HCT116 (cell line): Measurements from ENCODE around the gene GRIP2. TPM values are rescaled to one million over a fixed set of nuclear protein-coding genes. Genes with fewer than 3 reads are reported as not detected.

Experiments used
- ATAC-seq: fragments of 200-7000 bp; cut with Tn5 transposase; 2 replicates; pipeline ENCODE4 v1.9.1; 2020; ENCODE audit warnings: mild to moderate bottlenecking, moderate library complexity
- BruUV-seq: library from RNA; stranded (reverse); fragments of 400-500 nt; replicated peaks from 2 replicates; lab custom pipeline; 2021; lab: Mats Ljungman, UMichigan
- CTCF ChIA-PET: fragments of 300-600 bp; sonication (Branson Sonifier 250); formaldehyde crosslinking; loops from one replicate; lab custom pipeline; 2021; ENCODE audit warnings: antibody characterized with exemption; lab: Charles Lee
- POLR2A ChIA-PET: fragments of 300-600, 350-600 bp; sonication (Branson Sonifier 250); formaldehyde crosslinking; loops from one replicate; lab custom pipeline; 2021; ENCODE audit warnings: antibody characterized with exemption; lab: Charles Lee
- RAD21 ChIA-PET, 2 experiments: fragments of 300-600 bp; sonication (Branson Sonifier 250); formaldehyde crosslinking; loops; one replicate each; lab custom pipeline; 2023; ENCODE audit warnings: low total read pairs in 2 of 2; ENCODE audit not compliant: uncharacterized antibody in 2 of 2, unreplicated experiment in 2 of 2, low non-redundant PET in 1 of 2; lab: Charles Lee
- DNase-seq: peaks from one replicate; pipeline ENCODE4 v3.0.0-alpha.2; 2010; ENCODE audit warnings: low read depth, low spot score
- H2AFZ ChIP-seq: fragments of 200-600 bp; shearing (Covaris generic), sonication (generic); 2 replicates; pipeline ENCODE4 v1.6.1; 2017; ENCODE audit warnings: low read depth, mixed run types, mixed read lengths, antibody characterized with exemption, low read length; ENCODE audit not compliant: poor library complexity, severe bottlenecking
- H3K27ac ChIP-seq: 2 replicates; pipeline ENCODE4 v1.5.1; 2012; ENCODE audit warnings: low read depth, low read length
- H3K27me3 ChIP-seq: fragments of 200-600 bp; sonication (generic); 2 replicates; pipeline ENCODE4 v1.6.1; 2016; ENCODE audit warnings: mixed run types, low read length, mixed read lengths; ENCODE audit not compliant: insufficient read depth
- H3K36me3 ChIP-seq, 2 experiments: fragments of 200-500 bp in 1 of 2; fragments of 200-600 bp in 1 of 2; sonication (Bioruptor generic) in 1 of 2; sonication (generic) in 1 of 2; 2 replicates each; pipeline versions ENCODE4 v1.5.1 to v1.6.1; 2014 to 2016; ENCODE audit warnings: low read length in 2 of 2, inconsistent platforms in 1 of 2, mixed read lengths in 1 of 2, mixed run types in 1 of 2; ENCODE audit not compliant: insufficient read depth in 2 of 2, control insufficient read depth in 1 of 2
- H3K4me1 ChIP-seq, 2 experiments: fragments of 200-600 bp in 1 of 2; sonication (generic) in 1 of 2; 2 replicates each; pipeline versions ENCODE4 v1.5.1 to v1.6.1; 2012 to 2017; ENCODE audit warnings: low read length in 2 of 2, inconsistent platforms in 1 of 2, mild to moderate bottlenecking in 1 of 2, mixed read lengths in 1 of 2, mixed run types in 1 of 2, moderate library complexity in 1 of 2; ENCODE audit not compliant: insufficient read depth in 2 of 2, control insufficient read depth in 1 of 2
- H3K4me2 ChIP-seq: fragments of 200-600 bp; sonication (generic); 2 replicates; pipeline ENCODE4 v1.6.1; 2017; ENCODE audit warnings: mixed run types, low read length, mixed read lengths
- H3K4me3 ChIP-seq, 2 experiments: fragments of 200-600 bp in 1 of 2; sonication (generic) in 1 of 2; replicated peaks in 1 of 2; 2 replicates each; pipeline ENCODE4 v1.5.1; 2011 to 2016; ENCODE audit warnings: low read length in 2 of 2, control low read depth in 1 of 2, low read depth in 1 of 2, mild to moderate bottlenecking in 1 of 2, mixed read lengths in 1 of 2, mixed run types in 1 of 2
- H3K79me2 ChIP-seq: fragments of 200-600 bp; sonication (generic); 2 replicates; pipeline ENCODE4 v1.6.1; 2017; ENCODE audit warnings: mild to moderate bottlenecking, mixed run types, low read length, moderate library complexity, mixed read lengths; ENCODE audit not compliant: insufficient read depth
- H3K9ac ChIP-seq: fragments of 200-600 bp; sonication (generic); 2 replicates; pipeline ENCODE4 v1.6.1; 2016; ENCODE audit warnings: low read length, mixed read lengths
- H3K9me2 ChIP-seq: fragments of 200-600 bp; sonication (generic), shearing (Covaris generic); 2 replicates; pipeline ENCODE4 v1.6.1; 2017; ENCODE audit warnings: mixed run types, mild to moderate bottlenecking, moderate library complexity; ENCODE audit not compliant: insufficient read depth
- H3K9me3 ChIP-seq, 2 experiments: fragments of 200-500 bp in 1 of 2; fragments of 200-600 bp in 1 of 2; sonication (Bioruptor generic) in 1 of 2; sonication (generic) in 1 of 2; 2 replicates each; pipeline ENCODE4 v1.6.1; 2014 to 2017; ENCODE audit warnings: low read length in 2 of 2, mixed read lengths in 2 of 2, inconsistent platforms in 1 of 2, low read depth in 1 of 2, mild to moderate bottlenecking in 1 of 2, mixed run types in 1 of 2, moderate library complexity in 1 of 2; ENCODE audit not compliant: control insufficient read depth in 1 of 2, insufficient read depth in 1 of 2
- H4K20me1 ChIP-seq: fragments of 200-600 bp; sonication (generic), shearing (Covaris generic); 2 replicates; pipeline ENCODE4 v1.6.1; 2017; ENCODE audit warnings: mixed run types, mild to moderate bottlenecking, moderate library complexity; ENCODE audit not compliant: insufficient read depth
- EGR1 ChIP-seq: IDR thresholded peaks from 2 replicates; pipeline ENCODE4 v1.6.1; 2012; ENCODE audit warnings: low read depth
- ELF1 ChIP-seq: IDR thresholded peaks from 2 replicates; pipeline ENCODE4 v1.6.1; 2012; ENCODE audit warnings: low read depth, borderline replicate concordance
- EZH2 ChIP-seq: fragments of 200-600 bp; sonication (generic); IDR thresholded peaks from 2 replicates; pipeline ENCODE4 v1.6.1; 2017; ENCODE audit warnings: antibody characterized with exemption, mixed run types
- EZH2phosphoT487 ChIP-seq: fragments of 200-600 bp; IDR thresholded peaks from 2 replicates; pipeline ENCODE4 v1.6.1; 2018; ENCODE audit warnings: antibody characterized with exemption, borderline replicate concordance
- RAD21 ChIP-seq: IDR thresholded peaks from 2 replicates; pipeline ENCODE4 v1.6.1; 2012; ENCODE audit warnings: low read depth, mild to moderate bottlenecking
- TCF7L2 ChIP-seq: IDR thresholded peaks from 2 replicates; pipeline ENCODE4 v1.7.0; 2011; ENCODE audit warnings: borderline replicate concordance, inconsistent platforms; ENCODE audit not compliant: insufficient read depth, insufficient read length; ENCODE audit errors: extremely low read depth
- YY1 ChIP-seq: IDR thresholded peaks from 2 replicates; pipeline ENCODE4 v1.6.1; 2011; ENCODE audit warnings: low read length, low read depth, moderate library complexity, mild to moderate bottlenecking; ENCODE audit not compliant: insufficient replicate concordance; ENCODE audit errors: extremely low read depth
- ZFX ChIP-seq: fragments of 450-650 bp; IDR thresholded peaks from 2 replicates; pipeline ENCODE4 v1.6.1; 2017
- intact Hi-C: fragments of 100-400 bp; cut with micrococcal nuclease; formaldehyde crosslinking; loops from 2 replicates; pipeline ENCODE4 v1.10.0; 2022
- total RNA-seq: library from RNA; stranded (reverse); gene quantifications from one replicate; pipeline ENCODE4 v1.2.1, GENCODE V29; 2021; ENCODE audit not compliant: unreplicated experiment
- TF ChIP-seq, protein P1 (sequence below): IDR thresholded peaks from 2 replicates; pipeline ENCODE4 v1.6.1; 2012; ENCODE audit warnings: low read depth

GRIP2 gene
- total RNA-seq, 1 experiment from 2014 or later: 0.34 TPM

DNA sequence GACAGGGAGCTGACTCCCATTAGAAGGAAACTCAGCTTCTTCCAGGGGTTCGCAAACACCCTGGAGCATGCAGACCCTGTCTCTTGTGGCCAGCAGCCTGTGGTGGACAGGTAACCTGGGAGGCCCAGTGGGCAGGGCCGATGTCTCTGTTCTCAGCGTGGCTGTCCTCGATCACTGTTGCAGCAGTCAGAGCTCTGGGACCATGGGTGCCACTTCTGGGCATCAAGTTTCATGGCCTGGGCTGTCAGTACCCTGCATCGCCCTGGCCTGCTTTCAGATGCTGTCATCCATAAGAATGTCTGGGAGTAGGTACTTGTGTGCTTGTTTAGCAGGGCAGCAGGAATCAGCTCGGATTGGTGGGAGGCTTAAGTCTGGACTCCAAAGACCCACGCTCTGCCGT lies 83.3 kb downstream of the GRIP2 start:
- Histone ChIP-seq H3K27ac (no peak overlapping the region), H3K79me2 (no peaks in the 10 kb centered on the region), H3K9me3 (no peaks in the 10 kb centered on the region), H3K27me3 (no peaks in the 10 kb centered on the region), H3K36me3 (peaks cover 5 to 24% of the 10 kb centered on the region in 2 experiments; a peak in 3 of 4 replicates), H2AFZ (no peak overlapping the region), H3K4me3 (no peak overlapping the region), H3K4me1 (peaks cover 19 to 22% of the 10 kb centered on the region in 2 experiments), H3K4me2 (no peak overlapping the region), H4K20me1 (no peaks in the 10 kb centered on the region), H3K9me2 (no peaks in the 10 kb centered on the region), H3K9ac (no peak overlapping the region)
- RAD21 ChIA-PET: no interaction called here
- TF ChIP-seq RAD21: no peak
- TF ChIP-seq ELF1: no peak
- TF ChIP-seq EGR1: no peak
- no peak for TF ChIP-seq YY1
- TF ChIP-seq EZH2: no peak
- TF ChIP-seq EZH2phosphoT487: no peak
- TF ChIP-seq TCF7L2: no peak
- POLR2A ChIA-PET: no interaction called here
- BruUV-seq: no TSS peak
- CTCF ChIA-PET: no interaction called here
- no peak for ATAC-seq
- intact Hi-C loops: no loop called here
- no peak for DNase-seq

DNA sequence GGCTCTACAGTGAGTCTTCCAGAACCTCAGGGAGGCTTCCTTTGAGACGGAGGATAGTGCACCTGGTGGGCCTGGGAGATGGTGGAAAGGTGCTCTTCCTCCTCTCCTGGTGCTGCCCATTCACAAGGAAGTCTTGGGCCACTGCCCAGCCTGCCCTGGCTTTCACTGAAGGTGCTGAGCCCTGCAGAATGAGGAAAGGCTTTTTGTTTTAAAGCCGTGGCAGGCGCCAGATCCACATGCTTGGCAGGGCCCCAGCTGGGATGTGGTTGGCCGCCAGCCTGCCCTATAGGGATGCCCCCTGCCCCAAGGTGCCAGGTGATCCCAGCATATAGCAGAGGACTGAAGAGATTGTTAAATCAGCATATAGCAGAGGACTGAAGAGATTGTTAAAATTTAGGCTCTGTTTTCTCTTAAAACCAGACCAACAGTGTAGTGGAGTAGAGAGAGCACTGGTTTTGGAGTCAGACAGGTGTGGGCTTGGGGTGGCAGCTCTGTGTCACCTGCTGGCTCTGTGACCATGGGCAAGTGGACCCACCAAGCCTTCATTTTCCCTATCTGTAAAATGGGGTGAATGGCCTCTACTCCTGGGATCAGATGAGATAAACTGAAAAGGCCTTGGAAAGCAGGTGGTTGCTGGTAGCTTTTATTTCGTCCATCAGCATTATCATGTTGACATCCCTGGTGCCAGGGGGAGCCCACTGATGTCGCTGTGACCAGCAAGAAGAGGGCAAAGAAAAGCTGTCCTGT lies 84.4 kb downstream of the GRIP2 start:
- no TSS peak for BruUV-seq
- Histone ChIP-seq H3K27ac (no peak overlapping the region), H3K9me3 (no peaks in the 10 kb centered on the region), H3K36me3 (peaks cover 5 to 24% of the 10 kb centered on the region in 2 experiments; a peak in 3 of 4 replicates), H3K9me2 (no peaks in the 10 kb centered on the region), H3K27me3 (no peaks in the 10 kb centered on the region), H2AFZ (no peak overlapping the region), H3K79me2 (no peaks in the 10 kb centered on the region), H4K20me1 (no peaks in the 10 kb centered on the region), H3K4me2 (no peak overlapping the region), H3K4me1 (peaks cover 23 to 32% of the 10 kb centered on the region in 2 experiments), H3K9ac (no peak overlapping the region), H3K4me3 (no peak overlapping the region)
- RAD21 ChIA-PET: interaction anchor here in 1 of 2 experiments (0.8 kb wide), 1 partner anchor 190 kb away, joined by 3 read pairs; no protein-coding TSS in a partner anchor
- TF ChIP-seq ZFX (no peak), YY1 (no peak)
- TF ChIP-seq, protein P1, sequence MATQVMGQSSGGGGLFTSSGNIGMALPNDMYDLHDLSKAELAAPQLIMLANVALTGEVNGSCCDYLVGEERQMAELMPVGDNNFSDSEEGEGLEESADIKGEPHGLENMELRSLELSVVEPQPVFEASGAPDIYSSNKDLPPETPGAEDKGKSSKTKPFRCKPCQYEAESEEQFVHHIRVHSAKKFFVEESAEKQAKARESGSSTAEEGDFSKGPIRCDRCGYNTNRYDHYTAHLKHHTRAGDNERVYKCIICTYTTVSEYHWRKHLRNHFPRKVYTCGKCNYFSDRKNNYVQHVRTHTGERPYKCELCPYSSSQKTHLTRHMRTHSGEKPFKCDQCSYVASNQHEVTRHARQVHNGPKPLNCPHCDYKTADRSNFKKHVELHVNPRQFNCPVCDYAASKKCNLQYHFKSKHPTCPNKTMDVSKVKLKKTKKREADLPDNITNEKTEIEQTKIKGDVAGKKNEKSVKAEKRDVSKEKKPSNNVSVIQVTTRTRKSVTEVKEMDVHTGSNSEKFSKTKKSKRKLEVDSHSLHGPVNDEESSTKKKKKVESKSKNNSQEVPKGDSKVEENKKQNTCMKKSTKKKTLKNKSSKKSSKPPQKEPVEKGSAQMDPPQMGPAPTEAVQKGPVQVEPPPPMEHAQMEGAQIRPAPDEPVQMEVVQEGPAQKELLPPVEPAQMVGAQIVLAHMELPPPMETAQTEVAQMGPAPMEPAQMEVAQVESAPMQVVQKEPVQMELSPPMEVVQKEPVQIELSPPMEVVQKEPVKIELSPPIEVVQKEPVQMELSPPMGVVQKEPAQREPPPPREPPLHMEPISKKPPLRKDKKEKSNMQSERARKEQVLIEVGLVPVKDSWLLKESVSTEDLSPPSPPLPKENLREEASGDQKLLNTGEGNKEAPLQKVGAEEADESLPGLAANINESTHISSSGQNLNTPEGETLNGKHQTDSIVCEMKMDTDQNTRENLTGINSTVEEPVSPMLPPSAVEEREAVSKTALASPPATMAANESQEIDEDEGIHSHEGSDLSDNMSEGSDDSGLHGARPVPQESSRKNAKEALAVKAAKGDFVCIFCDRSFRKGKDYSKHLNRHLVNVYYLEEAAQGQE: no peak
- CTCF ChIA-PET: no interaction called here
- POLR2A ChIA-PET: no interaction called here
- intact Hi-C loops: no loop called here
- no peak for DNase-seq
- no peak for ATAC-seq
